ENCODE data around the gene KLHL30.

Gene KLHL30

DNA sequence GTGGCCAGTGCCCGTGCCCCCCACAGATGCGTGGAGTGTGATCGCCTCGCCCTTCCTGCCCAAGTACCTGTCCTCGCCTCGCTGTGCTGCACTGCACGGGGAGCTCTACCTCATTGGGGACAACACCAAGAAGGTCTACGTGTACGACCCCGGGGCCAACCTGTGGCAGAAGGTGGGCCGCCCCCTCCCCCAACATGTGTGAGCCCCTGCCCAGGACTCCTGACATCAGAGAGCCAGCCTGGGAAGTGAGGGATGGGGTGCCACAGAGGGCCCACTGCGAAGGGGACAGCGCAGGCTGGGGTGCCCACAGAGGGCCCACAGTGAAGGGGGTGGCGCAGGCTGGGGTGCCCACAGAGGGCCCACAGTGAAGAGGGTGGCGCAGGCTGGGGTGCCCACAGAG, 10.5 kb downstream of the KLHL30 start:
- no peak for DNase-seq

DNA sequence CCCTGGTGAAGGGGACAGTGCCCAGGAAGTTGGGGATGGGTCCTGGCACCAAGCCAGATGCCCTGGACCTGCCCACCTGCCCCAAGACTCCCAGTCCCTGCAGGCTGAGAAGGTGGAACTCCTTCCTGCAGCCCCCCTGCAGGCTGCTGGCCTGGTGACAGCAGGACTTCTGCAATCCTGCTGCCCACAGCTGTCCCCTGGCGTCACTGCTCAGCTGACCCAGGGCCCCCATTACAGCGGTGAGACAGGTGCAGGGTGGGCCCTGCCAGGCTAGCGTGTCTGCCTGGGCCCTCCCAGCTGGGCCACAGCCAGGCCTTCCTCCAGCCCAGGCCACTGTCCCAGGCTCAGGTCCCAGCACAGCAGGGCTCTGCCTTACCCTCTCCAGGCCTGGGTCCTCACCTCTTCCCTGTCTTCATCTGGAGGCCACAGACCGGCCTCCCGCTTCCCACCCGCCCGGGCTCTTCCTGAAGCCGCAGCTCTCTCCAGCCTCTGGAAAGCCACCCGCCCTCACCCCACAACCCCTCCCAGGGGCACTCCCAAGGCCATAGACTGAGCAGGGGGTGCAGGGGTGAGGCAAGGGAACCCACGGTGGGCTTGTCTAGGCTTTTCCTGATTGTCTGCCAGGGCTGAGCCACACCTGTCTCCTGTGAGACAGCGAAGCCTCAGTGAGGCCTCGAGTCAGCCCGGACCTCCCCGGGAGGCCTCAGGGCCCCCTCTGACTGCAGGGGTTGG, 11.5 kb downstream of the KLHL30 start:
- no peak for DNase-seq

DNA sequence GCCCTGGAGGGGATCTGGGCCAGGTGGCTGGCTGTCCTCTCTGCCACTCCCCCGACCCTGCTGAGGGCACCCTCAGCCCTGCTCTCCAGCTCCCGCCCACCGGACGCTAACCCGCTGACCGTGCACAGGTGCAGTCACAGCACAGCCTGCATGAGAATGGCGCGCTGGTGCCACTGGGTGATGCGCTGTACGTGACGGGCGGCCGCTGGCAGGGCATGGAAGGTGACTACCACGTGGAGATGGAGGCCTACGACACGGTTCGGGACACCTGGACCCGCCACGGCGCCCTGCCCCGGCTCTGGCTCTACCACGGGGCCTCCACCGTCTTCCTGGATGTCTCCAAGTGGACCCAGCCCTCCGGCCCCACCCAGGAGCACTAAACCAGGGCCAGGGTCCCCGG, 12.2 kb downstream of the KLHL30 start:
- no peak for DNase-seq

DNA sequence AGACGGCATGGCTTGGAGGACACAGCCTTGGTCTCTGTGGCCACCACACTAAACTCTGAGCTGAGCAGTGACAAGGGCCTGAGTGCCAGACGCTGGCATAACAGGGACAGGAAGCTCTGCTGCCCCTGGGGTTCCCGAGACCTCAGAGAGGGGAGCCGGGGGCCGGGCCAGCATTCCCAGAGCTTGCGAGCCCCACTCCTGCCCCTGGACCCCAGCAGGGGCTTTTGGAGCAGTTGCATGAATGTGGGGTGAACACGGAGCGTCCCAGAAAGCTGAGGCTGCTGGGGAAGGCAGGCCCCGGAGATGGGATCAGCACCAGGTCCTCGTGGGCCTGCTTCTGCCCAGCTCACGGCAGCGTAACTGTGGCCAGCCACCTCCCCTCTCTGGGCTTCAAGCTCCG, 12.7 kb downstream of the KLHL30 start:
- no peak for DNase-seq

GRCh38 chr2:238151628-238152235, 13.3 kb downstream of the KLHL30 start:
- no peak for DNase-seq

DNA sequence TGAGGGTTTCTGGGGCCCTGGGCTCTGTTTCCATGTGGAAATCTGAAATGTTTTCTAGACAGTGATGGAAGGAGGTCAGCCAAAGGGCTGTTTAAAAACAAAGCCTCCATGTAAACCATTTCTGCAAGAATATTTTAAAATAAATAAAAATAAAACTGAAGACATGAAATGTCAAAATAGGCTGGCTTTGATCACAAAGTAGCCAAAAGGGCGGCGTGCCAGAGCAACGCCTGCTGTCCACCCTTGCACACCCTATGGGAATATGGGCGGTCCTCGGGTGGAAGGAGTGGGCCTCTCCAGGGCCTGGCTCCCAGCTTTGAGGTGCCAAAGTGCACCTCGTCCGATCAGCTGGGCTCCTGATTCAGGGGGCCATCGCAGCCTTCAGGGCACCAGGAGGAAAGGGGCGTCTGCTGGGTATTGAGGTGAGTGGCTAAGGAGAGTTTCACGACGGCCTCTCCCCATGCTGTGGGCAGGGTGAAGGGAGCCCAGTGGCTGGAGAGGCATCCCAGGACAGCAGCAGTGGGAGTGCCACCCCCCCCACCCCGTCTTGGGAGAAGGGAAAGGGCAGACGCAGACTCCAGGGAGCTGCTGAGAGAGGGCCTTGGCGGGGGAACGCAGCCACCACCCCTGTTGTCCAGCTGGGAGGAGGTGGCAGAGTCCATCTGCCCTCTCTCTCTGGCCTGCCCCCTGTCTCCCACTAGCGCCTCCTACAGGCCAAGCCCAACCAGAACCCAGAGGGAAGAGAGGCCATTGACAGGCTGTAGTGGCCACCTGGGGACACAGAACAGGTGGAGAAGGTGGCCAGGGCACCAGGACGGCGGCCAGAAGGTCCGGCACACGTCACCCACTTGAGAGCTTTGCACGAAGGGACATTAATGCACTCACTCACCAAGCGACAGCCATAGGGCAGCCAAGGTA, 14.6 kb downstream of the KLHL30 start:
- no peak for DNase-seq

- no peak for DNase-seq
These were observed 16.1 kb downstream of the KLHL30 start for GRCh38 chr2:238154570-238154969.

- no peak for DNase-seq
These were observed 16.7 kb downstream of the KLHL30 start for GRCh38 chr2:238155051-238155760.

DNA sequence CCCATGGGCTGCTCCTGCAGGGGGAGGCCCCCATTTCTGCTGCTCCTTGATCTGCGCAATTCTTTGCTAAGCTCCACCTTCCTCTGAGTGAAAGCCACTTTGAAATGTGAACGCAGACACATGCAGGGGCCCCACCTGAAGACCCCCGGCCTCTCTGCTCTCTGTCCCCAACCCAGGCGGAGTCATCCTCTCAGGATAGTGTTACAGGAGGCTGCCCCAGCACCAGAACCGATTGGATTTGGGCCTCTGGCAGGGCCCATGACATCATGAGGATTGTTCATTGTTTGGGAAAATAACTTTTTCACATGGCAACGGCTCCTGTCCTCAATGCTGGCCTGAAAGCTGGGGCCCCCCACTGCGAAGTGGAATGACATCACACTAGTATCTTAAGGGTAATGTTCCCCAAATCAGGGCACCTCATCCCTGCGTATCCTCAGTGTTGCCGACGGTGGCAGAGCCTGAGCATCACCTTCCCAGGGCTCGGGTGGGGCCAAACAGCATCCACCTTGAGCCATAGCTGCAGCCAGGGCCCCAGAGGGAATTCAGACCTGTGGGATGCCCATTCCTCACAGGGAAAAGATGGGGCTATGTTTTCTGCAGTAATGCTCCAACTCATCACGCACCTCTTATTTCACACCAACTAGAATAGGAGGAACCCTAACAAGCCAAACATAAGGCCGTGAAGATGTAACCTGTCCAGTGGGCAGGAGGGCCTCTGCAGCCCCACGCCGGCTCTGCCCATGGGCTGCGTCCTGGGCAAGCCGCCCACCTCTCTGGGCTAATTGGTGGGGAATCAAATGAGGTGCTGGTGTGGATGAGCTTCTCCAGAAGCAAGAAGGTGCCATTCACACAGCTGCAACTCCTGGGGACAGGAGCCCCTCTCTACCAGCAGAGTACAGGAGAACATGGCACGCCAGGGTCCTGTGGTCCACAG, 17.6 kb downstream of the KLHL30 start:
- DNase-seq, result no peak

GRCh38 chr2:238157506-238158017, 19.1 kb downstream of the KLHL30 start:
- no peak for DNase-seq

- no peak for DNase-seq
These were observed 19.6 kb downstream of the KLHL30 start for GRCh38 chr2:238158018-238158508.

GRCh38 chr2:238158509-238159070, 20.1 kb downstream of the KLHL30 start, which contains the start of gene ERFE:
Gene ERFE (plus strand): TSS chr2:238158970. CDS start chr2:238159008, 38 bp downstream.
- peak; percentile 36 for DNase-seq

- no peak for DNase-seq
These were observed 20.6 kb downstream of the KLHL30 start for GRCh38 chr2:238159071-238159539.

- DNase-seq, result no peak
These were observed 21.3 kb downstream of the KLHL30 start for GRCh38 chr2:238159661-238160205.

- DNase-seq, result no peak
These were observed 22.0 kb downstream of the KLHL30 start for GRCh38 chr2:238160206-238161129.

DNA sequence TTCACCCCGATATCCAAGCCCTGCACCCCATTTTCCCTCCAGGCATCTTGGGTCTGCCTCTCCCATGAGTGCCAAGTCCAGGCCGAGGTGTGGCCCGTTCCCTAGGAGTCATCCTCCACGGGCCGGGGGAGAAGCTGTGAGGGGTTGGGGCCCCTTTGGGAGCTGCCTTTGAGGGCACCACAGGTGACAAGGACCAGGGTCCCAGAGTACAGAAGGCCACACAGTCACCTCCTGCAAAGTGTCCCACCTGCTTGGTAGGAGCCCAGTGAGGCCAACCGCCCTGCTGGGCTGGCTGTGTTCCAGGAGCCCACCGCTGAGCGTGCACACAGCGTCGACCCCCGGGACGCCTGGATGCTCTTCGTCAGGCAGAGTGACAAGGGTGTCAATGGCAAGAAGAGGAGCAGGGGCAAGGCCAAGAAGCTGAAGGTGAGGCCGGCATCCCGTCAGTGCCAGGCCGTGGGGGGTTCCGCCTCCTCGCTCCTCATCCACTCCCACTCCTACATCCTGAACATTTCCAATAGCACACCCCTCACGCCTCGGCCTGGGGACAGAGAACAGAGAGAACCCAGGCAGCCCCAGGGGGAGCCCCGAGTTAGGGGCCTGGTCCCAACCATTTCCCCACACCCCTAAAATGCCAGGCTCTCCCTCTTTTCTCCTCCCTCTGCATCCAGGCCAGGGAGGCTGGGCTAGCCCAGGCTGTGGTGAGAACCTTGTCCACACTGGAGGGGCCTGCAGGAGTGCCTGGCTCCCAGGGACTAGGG, 23.0 kb downstream of the KLHL30 start:
- DNase-seq, result no peak

- DNase-seq, result no peak
These were observed 23.9 kb downstream of the KLHL30 start for GRCh38 chr2:238162251-238162845.

- DNase-seq, result no peak
These were observed 24.5 kb downstream of the KLHL30 start for GRCh38 chr2:238162846-238163441.
